Stimulated activated CD4-positive, alpha-beta T cell treated with anti-CD3 and anti-CD28 coated beads, Interleukin-1b, Interleukin-23, amount 100 ng/mL, for 24 hours (primary cell): ENCODE data around the gene CDK3.
A peak's percentile ranks its signal among the peaks of the same experiment; 100 is the strongest.
"Not testable (repeated sequence)": the region's sequence is repeated elsewhere in the genome, so short reads cannot be mapped to it uniquely, and the experiment has no call there.

Experiments
- DNase-seq, 4 experiments: peaks; one replicate each; pipeline ENCODE4 v3.0.0-alpha.2; 2020; ENCODE audit warnings: low read depth in 4 of 4, low spot score in 1 of 4

CDK3 gene

GRCh38 chr17:76000755-76001521 lies at the start of gene CDK3:
CDK3 (plus strand) TSS chr17:76000855; CDS start chr17:76001426, 571 bp downstream.
- no peak for DNase-seq

- no peak for DNase-seq
Observed at GRCh38 chr17:75950855-75951554, 49.6 kb upstream of the CDK3 start.

- no peak for DNase-seq
Observed at GRCh38 chr17:75959051-75959838, 41.4 kb upstream of the CDK3 start.

- no peak for DNase-seq
Observed at GRCh38 chr17:75959839-75960511, 40.7 kb upstream of the CDK3 start.

- no peak for DNase-seq
Observed at GRCh38 chr17:75965468-75965867, 35.2 kb upstream of the CDK3 start.

GRCh38 chr17:75969044-75969443 lies 31.6 kb upstream of the CDK3 start:
- DNase-seq, result not testable (repeated sequence)

- DNase-seq, result no peak
Observed at GRCh38 chr17:75970011-75970523, 30.6 kb upstream of the CDK3 start.

- DNase-seq, result no peak
Observed at GRCh38 chr17:75970626-75971025, 30.0 kb upstream of the CDK3 start.

- DNase-seq, result not testable (repeated sequence)
Observed at GRCh38 chr17:75975187-75975586, 25.5 kb upstream of the CDK3 start.

- DNase-seq, result no peak
Observed at GRCh38 chr17:75975757-75976174, 24.9 kb upstream of the CDK3 start.

GRCh38 chr17:75976175-75976848 lies 24.3 kb upstream of the CDK3 start:
- no peak for DNase-seq

GRCh38 chr17:75978938-75979704 lies 21.5 kb upstream of the CDK3 start, which contains the start of the genes ACOX1 and TEN1:
ACOX1 (minus strand) TSS chr17:75979166; CDS start chr17:75979073, 93 bp downstream.
TEN1 (plus strand) TSS chr17:75979240; CDS start chr17:75986193, 6,953 bp downstream.
- peak; percentile 88 to 98 (median 94) for DNase-seq

- DNase-seq, result no peak
Observed at GRCh38 chr17:75979705-75980187, 20.9 kb upstream of the CDK3 start.

- no peak for DNase-seq
Observed at GRCh38 chr17:75980188-75981018, 20.3 kb upstream of the CDK3 start.

GRCh38 chr17:75981019-75981615 lies 19.5 kb upstream of the CDK3 start:
- DNase-seq, result no peak

GRCh38 chr17:75983501-75984181 lies 17.0 kb upstream of the CDK3 start:
- no peak for DNase-seq

GRCh38 chr17:75985986-75986385 lies 14.7 kb upstream of the CDK3 start:
- DNase-seq, result no peak
